GM19238 (cell line): Measurements from ENCODE around the gene SP3.
"Not testable (repeated sequence)": the region's sequence is repeated elsewhere in the genome, so short reads cannot be mapped to it uniquely, and the experiment has no call there.

Experiments
- DNase-seq: peaks from one replicate; pipeline ENCODE4 v3.0.0; 2011; ENCODE audit warnings: low spot score; ENCODE audit not compliant: insufficient read length

Gene SP3

DNA sequence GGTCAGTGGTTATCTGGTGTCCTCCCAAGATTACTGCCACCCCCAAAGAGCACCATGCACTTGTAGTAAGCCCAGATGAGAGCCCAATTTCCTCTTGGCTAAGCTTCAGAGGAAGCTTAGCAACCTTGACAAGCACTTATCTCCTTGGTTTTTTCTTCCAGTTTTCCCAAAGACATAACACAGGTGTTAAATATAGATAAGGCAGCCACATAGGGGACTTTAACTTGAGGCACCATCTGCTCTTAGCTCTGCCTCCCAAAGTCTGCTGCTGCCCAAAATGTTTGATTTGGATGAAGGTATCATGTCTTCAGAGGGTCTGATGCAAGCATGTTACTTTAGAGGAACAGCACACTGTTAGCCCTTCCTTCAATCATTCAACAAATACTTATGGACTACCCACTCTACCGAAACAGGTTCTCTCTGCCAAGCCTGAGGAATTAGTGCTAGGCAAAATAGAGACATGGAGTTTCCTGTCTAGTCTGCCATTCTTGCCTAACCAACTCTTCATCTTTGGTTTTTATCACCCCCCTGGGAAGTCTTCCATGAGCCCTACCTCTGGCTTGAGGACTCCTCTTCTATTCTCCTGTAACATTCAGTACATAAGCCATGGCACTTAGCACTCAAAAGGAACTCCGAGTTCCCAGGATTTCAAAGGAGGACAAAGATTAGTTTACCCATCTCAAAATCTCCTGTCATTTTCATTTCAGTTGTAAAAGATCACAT lies 73.7 kb downstream of the SP3 start:
- DNase-seq = no peak

DNA sequence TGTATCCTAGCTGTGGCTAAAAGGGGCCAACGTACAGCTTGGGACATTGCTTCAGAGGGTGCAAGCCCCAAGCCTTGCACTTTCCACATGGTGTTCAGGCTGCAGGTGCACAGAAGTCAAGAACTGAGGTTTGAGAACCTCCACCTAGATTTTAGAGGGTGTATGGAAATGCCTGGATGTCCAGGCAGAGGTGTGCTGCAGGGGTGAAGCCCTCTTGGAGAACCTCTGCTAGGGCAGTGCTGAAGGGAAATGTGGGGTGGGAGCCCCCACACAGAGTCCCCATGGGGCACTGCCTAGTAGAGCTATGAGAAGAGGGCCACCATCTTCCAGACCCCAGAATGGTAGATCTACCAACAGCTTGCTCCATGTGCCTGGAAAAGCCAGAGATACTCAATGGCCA lies 75.7 kb downstream of the SP3 start:
- DNase-seq = not testable (repeated sequence)

DNA sequence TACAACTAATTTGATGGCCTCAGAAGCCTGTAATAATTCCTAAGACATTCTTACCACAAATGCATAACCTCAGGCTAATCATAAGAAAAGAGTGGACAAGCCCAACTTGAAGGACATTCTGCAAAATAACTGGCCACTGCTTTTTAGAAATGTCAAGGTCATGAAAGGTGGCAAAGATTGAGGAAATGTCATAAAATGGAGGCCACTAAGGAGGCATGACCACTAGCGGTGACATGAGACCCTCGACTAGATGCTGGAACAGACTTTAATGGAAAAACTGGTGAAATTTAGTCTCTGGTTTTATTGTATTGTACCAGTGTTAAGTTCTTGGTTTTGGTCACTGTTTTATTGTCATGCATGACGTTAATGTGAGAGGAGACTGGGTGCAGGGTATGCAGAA lies 78.6 kb downstream of the SP3 start:
- no peak for DNase-seq

DNA sequence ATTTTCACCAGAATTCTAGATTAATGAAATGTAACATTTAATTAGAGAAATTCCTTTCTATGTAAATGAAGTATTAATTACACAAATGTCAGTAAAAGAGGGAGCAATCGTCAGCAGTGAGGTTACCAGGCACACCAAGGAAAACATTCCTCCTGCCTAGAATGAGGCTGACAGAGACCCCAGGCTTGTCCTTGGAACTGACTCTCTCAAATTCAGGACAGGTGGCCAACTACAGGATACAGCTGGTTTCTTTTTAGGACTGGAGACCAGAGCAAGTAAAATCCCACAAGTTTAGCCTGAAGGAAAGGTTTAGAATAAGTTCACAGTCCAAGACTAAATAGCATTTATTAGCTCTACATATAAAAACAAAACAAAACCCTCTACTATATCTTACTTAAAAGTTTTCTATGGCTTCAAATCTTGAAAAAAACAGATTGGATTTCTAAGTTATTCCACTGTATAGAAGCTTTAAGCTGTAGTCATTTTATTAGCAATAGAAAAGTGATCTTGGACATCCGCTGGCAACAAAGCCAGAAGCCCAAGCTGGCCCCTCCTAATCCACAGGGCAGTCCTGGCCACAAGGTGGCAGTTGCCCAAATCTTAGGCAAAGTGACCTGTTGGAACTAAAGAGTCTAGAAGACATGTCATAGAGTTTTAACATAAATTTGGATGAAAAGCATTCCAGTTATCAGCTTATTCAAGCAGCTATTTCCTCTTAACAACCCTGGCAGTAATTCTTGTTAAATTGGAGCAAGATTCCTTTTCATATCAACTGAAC lies 81.0 kb downstream of the SP3 start:
- no peak for DNase-seq

DNA sequence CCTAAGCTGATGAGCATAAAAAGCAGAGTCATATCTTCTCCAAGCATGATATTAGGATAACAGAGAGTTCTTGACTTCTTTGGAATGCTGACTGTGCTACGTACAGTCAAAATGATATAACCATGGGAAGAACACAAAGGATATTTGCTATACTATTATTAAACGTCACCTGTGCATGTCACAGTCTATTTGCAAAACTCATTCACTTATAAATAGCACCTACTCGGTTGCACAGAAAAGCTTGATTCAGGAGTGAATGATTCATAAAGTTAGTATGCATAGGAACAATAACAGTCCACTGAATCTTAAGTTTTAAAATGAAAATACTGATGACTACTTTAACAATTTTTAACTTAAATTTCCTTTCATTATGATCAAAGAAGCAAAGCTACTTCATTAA lies 83.3 kb downstream of the SP3 start:
- DNase-seq = no peak

DNA sequence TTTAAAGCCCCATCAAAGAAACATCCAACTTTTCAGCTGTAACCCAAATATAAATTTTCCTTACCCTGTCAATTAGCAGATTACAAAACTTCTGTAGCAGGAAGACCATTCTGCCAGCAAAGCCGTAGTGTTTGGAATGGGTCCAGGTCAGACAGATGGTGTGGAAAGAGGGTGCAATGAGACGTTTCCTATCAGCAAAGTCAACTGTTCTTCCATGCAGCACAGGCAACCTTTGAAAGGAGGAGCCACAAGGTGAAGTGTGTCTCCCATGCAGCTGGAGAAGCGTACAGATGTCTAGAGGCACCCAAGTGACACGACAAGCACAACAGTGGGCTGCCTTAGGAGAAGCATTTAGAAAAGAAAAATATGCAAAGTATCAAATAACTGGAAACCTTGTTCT lies 83.7 kb downstream of the SP3 start:
- DNase-seq = no peak

DNA sequence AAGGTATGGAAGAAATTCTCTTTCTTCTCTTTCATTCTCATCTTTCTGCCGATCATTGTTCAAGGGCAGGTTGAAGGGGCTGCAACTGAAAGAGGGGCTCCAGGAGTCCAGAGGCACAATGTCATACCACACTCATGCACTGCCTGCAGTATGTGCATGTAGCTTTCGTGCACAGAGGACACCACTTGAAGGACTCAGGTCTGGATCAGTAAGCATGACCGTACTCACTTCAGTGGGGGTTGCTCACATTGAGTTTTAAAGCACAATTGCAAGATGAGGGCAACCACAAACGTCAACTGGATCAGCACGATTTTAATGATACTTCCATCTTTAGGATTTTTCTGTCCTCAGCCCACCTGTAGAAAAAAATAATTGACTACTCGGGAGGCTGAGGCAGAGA lies 84.6 kb downstream of the SP3 start:
- DNase-seq = no peak

DNA sequence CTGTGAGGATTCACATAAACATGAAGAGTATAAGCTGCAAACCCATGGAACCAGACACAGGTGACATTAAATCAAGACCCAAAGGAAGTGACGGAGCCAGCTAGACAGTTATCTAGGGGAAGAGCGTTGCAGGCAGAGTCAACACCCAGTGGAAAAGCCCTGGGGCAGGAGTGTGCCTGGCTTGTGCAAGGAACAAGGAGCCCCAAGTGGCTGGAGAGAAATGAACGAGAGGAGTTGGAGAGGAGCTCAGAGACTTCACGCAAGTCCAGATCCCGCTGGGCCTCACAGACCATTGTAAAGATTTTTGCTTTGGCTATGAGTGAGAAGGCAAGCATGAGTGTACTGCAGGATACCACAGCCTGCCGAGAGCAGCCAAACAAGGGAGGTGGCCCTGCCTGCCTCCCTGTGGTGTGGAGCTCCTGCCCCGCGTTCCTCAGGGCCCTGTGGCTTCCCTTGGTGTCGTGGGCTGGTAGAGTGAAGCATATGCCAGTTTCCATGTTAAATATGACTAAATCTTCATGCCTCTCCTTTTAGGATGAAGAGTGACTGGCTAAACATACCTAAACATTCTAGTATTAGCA lies 88.2 kb downstream of the SP3 start:
- DNase-seq = no peak

DNA sequence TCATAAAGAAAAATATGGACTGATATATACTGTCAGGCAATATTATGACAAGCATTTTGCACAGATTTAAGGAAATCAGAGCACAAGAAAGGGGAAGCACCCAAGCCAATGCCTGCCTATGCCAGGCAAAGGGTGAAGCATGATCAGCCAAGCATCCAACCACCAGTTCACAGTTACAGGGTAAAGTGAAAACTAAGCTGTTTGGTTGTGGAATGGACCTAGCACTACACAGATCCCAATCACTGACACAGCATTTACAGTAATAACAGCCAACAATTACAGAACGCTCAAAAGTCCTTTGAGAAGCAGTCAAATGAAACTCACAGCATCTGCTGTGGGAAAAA lies 90.3 kb downstream of the SP3 start:
- no peak for DNase-seq

DNA sequence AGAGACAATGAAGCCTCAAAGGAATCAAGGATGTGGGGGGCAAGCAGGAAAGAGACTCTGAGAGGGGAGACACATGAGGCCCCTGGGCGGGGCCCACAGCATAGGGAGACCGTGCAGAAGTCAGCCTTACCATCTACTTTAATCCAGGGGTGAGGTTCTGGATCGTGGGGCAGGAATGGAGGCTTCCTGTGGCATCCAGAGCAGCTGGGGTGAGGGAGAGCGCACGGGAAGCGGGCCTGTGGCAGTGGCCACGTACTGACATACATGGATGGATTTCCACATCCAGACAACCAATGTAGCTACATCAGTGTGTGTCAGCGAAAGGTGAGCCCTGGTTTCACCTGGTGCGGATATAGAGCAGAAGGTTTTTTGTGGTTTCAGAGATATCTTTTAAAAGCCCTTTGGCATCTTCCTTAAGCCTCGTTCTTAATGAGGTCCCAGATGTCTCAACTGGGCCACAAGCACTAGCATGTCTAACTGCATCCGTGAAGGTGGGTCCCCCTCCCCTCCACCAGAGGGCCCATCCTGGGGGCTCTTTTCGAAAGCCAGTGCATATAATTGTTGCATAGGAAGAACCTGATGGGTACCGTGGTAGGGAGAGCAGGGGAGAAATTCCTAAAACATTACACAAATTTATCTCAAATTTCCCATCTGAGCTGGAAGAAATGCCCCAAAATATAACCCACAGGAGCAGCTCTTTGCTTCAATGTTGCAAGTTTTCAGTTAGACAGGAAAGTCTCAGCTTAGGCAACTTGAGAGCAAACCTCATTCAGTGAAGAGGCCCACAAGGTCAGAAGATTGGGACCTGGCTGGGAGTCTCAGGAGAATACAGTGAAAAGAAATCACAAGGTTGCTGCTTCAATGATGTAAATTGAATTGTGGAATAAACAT lies 90.9 kb downstream of the SP3 start:
- DNase-seq = no peak

DNA sequence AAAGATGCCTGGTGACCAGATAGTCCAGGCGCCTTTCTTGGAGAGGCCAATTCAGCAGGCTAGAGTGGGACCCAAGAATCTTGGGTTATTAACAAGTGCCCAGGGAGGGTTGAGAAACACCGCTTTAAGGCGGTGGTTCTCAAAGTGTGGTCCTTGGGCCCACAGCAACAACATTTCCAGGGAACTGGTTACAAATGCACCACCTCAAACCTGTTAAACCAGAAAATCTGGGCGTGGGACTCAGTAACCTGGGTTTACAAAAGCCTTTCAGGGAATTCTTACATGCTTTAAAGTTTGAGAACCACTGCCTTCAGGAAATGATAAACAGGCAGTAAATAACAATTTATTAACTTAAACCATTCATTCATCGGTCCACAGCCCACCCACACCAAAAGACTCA lies 92.5 kb downstream of the SP3 start:
- no peak for DNase-seq

DNA sequence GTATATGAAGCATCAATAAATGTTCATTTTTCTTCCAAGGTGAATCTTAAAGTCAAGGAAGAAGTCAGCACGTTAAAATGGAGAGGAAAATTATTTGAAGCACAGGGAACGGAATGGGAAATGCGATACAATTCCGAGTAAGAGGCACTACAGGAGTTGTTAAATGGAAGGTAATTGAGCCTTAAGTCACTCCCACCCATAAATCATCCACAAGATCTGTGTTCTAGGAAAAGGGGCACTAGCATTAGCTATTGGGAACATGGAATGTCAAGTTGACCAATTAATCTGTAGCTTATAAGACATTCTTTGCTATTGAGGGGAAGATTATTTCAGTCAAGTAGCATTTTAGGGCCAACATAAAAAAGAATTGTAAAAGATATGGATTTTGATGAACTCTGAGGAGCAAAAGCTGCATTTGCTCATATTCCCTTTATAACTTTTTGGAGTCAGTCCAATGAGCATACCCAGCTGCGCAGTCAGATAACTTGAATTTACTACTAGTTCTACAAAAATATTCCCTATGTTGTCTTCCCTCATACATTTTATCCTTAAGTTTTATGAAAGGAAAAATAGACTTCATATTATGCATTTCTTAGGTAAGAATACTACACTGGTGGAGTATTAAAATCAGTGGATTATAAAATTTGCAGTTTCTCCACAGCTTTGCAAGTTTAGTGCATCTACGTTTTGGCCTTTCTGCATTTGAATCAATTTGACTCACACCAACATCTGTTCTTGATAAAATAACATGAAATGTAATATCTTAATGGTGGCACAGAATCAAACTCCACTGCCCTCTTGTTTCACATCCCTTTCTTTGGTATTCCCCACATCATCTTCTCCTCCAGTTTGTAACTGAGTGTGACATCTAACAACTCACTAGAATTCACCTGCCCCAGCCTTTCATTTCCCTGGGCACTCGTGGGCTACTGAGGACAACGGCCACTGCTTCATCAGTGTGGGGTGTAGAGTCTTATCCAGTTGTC lies 95.6 kb downstream of the SP3 start:
- no peak for DNase-seq

DNA sequence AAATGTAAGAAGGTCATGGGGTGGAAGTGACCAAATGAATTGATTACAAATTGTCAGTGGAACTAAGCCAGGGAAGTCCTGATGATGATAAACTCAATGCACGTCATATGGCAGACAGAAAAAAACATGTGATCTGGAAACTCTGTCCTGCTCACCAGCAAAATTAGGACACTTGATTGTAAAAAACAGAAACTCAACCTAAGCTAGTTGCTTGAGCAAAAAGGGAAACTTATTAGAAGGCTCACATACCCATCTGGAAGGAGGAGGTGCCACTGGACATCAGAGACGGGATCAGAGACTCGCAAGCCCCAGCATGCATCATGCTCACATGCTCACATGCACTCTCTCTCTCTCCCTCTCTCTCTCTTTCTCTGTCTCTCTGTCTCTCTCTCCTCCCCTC lies 96.8 kb downstream of the SP3 start:
- no peak for DNase-seq

DNA sequence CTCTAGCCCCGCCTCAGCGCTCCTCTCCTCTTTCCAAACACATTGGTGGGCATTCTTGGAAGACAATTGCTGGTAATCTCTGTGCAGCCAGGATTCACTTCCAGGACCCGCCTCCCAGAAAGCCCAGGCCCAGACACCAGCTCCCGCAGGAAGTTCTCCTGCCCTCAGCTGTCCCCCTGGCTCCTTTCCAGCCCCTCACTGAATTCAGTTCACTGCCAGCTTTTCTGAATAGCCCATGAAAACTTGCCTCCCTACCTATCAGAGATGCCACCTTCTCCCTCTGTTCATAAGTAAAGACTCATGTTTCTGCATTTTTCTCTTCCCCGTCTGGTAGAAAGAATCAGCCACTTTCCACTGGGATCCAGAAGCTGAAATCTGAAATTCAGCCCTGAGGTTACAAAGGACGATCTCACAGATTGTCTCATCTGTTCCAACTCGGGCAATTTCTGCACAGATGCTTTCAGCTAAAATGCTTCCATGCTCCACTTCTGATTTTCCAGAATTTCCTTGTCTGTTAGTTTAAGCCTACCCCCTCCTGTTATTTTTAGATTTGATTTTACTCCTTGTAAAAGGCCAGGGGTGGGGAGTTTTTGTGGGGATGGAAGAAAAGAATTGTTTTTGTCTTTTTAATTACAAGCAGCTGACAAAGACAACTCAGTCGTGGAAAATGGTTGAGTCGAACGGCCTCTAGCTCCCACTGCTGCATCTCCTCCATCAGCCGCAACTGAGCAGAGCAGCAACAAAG lies 98.1 kb downstream of the SP3 start:
- DNase-seq = no peak

DNA sequence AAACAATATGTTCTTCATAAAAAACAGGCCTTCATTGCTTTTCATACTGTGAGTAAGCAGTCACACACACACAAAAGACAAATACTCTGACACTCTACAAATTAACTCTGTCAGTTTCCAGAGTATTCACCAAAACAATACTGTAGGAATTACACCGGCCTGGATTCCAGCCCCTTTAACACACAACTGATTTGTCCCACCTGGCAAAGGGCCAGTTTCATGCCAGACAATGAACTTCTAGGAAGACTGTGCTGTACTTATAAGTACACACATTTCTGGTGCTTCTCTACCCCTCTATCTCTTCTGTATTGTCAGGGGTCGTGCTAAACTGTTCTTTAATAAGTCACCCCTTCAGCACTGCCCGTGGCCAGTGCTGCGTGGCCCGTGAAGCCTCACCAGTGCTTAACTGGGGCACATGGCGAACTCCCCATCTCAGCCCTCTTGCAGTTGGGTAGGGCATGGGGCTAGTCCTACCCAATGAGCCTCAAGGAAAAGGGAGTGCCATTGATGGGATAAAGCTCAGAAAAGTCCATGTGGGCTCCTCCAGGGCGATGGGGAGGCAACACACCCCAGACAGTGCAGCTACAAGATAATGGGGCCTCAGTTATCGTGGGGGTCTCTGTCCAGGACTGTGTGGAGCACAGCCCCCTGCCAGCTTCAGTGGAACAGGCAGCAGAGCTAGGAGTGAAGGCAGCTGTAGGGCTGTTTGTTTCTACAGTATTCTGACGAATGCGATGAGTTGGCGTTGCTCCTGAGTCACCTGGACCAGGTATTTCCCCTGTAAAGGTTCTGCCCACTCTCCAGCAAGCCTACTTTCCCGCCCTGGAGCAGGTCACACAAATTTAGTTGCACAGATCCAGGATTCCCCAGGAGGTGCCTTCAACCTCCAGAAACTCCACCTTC lies 99.0 kb downstream of the SP3 start:
- no peak for DNase-seq

DNA sequence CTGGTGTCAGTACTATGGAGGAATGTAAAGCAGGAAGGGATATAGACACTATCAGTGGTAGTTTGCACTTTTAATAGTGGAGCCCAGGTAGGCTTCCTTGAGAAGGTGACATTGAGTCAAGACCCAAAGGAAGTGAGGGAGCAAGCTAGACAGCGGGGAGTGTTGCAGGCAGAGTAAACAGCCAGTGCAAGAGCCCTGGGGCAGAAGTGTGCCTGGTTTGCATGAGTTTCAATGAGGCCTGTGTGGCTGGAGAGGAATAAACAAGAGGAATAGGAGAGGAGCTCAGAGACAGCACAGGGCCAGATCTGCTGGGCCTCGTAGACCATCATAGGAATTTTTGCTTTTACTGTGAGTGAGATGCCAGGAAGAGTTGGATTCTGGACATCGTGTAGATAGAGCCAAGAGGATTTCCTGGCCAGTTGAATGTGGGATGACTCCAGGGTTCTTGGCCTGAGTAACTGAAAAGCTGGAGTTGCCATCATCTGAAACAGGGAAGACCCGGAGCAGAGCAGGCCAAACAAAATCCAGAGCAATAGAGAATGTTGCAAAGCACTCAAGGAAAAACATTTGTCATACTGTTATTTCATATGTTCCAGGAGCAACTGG lies 102.5 kb downstream of the SP3 start:
- no peak for DNase-seq

DNA sequence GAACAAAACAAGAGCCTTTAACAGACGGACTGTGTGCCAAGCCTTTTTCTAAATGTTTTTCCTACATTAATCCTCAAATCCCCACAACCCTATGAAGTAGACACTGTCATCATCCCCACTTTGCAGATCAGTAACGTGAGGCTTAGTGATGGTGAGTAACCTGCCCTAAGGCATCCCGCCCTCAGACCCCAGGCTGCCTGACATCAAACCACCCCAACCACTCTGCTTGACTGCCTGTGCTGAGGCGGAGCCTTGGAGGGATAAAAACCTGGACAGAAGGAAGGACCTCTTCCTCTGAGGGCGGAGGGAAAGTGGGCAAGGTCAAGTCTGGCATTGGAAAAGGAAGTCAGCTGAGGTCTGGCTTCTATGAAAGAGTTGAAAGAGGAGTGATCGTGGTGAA lies 104.6 kb downstream of the SP3 start:
- DNase-seq = no peak

DNA sequence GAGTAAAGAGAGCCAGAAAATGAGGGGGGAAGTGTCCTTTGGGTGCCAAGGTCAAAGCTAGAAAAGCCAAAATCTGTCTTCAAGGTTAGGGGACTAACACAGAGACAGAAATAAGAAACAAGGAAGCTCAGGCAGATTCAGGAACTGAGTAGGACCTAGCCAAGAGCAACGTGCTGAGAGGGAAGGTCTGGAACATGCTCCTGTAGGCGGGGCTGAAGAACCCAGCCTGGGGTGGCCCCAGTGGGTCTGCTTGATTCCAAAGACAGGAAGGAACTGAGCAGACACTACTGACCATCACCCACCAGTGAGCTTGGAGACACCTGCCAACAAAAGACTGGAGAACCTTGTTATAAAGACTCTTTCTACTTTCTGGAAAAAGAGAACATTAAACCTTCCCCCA lies 105.1 kb downstream of the SP3 start:
- no peak for DNase-seq
